GM10248 (cell line): ENCODE measurements around the gene MYO16.

Source experiments
- CTCF ChIA-PET: fragments of 300-600 bp; sonication (Branson Sonifier 250); formaldehyde crosslinking; extraction: SDS; loops from one replicate; lab custom pipeline; 2021; ENCODE audit warnings: antibody characterized with exemption; lab: Yijun Ruan, JAX
- POLR2A ChIA-PET: fragments of 350-650 bp; sonication (Branson Sonifier 250); formaldehyde crosslinking; extraction: SDS; loops from one replicate; lab custom pipeline; 2020; ENCODE audit warnings: antibody characterized with exemption; lab: Yijun Ruan, JAX
- DNase-seq: peaks from one replicate; pipeline ENCODE4 v3.0.0; 2012; ENCODE audit errors: extremely low spot score
- CTCF ChIP-seq: IDR thresholded peaks from 2 replicates; pipeline ENCODE4 v1.5.1; 2012; ENCODE audit warnings: mild to moderate bottlenecking, low read depth; ENCODE audit errors: extremely low read depth, missing control alignments, control extremely low read depth

MYO16 gene

GRCh38 chr13:108645376-108645775, 16.0 kb downstream of the MYO16 start:
- TF ChIP-seq CTCF = no peak
- CTCF ChIA-PET = interaction anchor here (1.5 kb wide), 1 partner anchor 11 kb away, joined by 3 read pairs; no protein-coding TSS in a partner anchor
- DNase-seq = no peak
- POLR2A ChIA-PET = no interaction called here

GRCh38 chr13:108650271-108650670, 20.9 kb downstream of the MYO16 start:
- TF ChIP-seq CTCF = no peak
- DNase-seq = no peak
- ChIA-PET CTCF (no interaction called here), POLR2A (no interaction called here)

- CTCF ChIA-PET = no interaction called here
- TF ChIP-seq CTCF = no peak
- POLR2A ChIA-PET = no interaction called here
- no peak for DNase-seq
Measured at GRCh38 chr13:108656742-108657141, 27.3 kb downstream of the MYO16 start.

GRCh38 chr13:108657519-108657918, 28.1 kb downstream of the MYO16 start:
- TF ChIP-seq CTCF = no peak
- no peak for DNase-seq
- CTCF ChIA-PET = no interaction called here
- POLR2A ChIA-PET = no interaction called here

- no peak for DNase-seq
- ChIA-PET POLR2A (no interaction called here), CTCF (interaction anchor here (1.8 kb wide), 1 partner anchor 12 kb away, joined by 4 read pairs; no protein-coding TSS in a partner anchor)
- TF ChIP-seq CTCF = no peak
Measured at GRCh38 chr13:108662528-108662927, 33.1 kb downstream of the MYO16 start.

- ChIA-PET CTCF (no interaction called here), POLR2A (no interaction called here)
- no peak for DNase-seq
- no peak for TF ChIP-seq CTCF
Measured at GRCh38 chr13:108663710-108664109, 34.3 kb downstream of the MYO16 start.

- CTCF ChIA-PET = no interaction called here
- TF ChIP-seq CTCF = no peak
- DNase-seq = no peak
- POLR2A ChIA-PET = no interaction called here
Measured at GRCh38 chr13:108667205-108667604, 37.8 kb downstream of the MYO16 start.
